Left ventricle myocardium superior (tissue), 1 donor: ENCODE results near the gene NFE2L2. TPM values are rescaled to one million over a fixed set of nuclear protein-coding genes. Genes with fewer than 3 reads are reported as not detected.
A peak's percentile ranks its signal among the peaks of the same experiment; 100 is the strongest.
"Not testable (repeated sequence)": the region's sequence is repeated elsewhere in the genome, so short reads cannot be mapped to it uniquely, and the experiment has no call there.

Source experiments
- ATAC-seq: fragments of 200-7000 bp; cut with Tn5 transposase; one replicate; pipeline ENCODE4 v1.9.1; 2020; ENCODE audit warnings: mild to moderate bottlenecking, moderate library complexity
- DNase-seq: peaks from one replicate; pipeline ENCODE4 v3.0.0-alpha.2; 2020
- intact Hi-C: fragments of 100-400 bp; cut with micrococcal nuclease; formaldehyde crosslinking; loops from one replicate; pipeline ENCODE4 v1.11.0; 2022
- long read RNA-seq: library from polyadenylated mRNA; unstranded; transcript quantifications from one replicate; pipeline ENCODE4 v2.0.0, GENCODE V29; 2021
- total RNA-seq: library from RNA; stranded (reverse); fragmentation: NEBNext Ultra II Directional; extraction: Animal tissue kit (Norgen Biotek cat#: 25700); gene quantifications from one replicate; pipeline ENCODE4 v1.2.1, GENCODE V29; 2021
- donor health status: DM: no; HTN: yes; CAD: no; lungs with severe emphysema.

NFE2L2 gene
- total RNA-seq, result 50.6 TPM
- long read RNA-seq, transcript NFE2L2-202 (5 exons, 2,651 nt), result minor isoform, 13 of 57 reads
- long read RNA-seq, transcript NFE2L2-201 (5 exons, 2,853 nt), result major isoform, 38 of 57 reads
- long read RNA-seq, partial matches to known transcripts, result 1 of 57 reads
- long read RNA-seq, other reads (novel, unspliced or antisense), result 1 of 57 reads

GRCh38 chr2:177264693-177265587, at the start of gene NFE2L2:
NFE2L2 (minus strand) TSS chr2:177264727; CDS start chr2:177264576, 151 bp downstream.
- peak; percentile 87 for ATAC-seq
- DNase-seq, result peak; percentile 96
- intact Hi-C loops, result no loop called here

- intact Hi-C loops, result no loop called here
- DNase-seq (no peak), ATAC-seq (peak; percentile 84)
Observed at GRCh38 chr2:177314194-177314593, 49.7 kb upstream of the NFE2L2 start.

- DNase-seq (no peak), ATAC-seq (no peak)
- intact Hi-C loops, result no loop called here
Observed at GRCh38 chr2:177313162-177313781, 48.7 kb upstream of the NFE2L2 start.

- ATAC-seq, result no peak
- DNase-seq, result no peak
- intact Hi-C loops, result no loop called here
Observed at GRCh38 chr2:177312562-177312961, 48.0 kb upstream of the NFE2L2 start.

- intact Hi-C loops, DNase-seq, ATAC-seq: not testable (repeated sequence)
Observed at GRCh38 chr2:177309672-177310309, 45.3 kb upstream of the NFE2L2 start.

GRCh38 chr2:177306550-177306949, 42.0 kb upstream of the NFE2L2 start:
- ATAC-seq (peak; percentile 75), DNase-seq (no peak)
- intact Hi-C loops, result no loop called here

- ATAC-seq, result no peak
- DNase-seq, result no peak
- intact Hi-C loops, result no loop called here
Observed at GRCh38 chr2:177303939-177304338, 39.4 kb upstream of the NFE2L2 start.

GRCh38 chr2:177302552-177302951, 38.0 kb upstream of the NFE2L2 start:
- ATAC-seq, result no peak
- no peak for DNase-seq
- intact Hi-C loops, result no loop called here

- intact Hi-C loops, result no loop called here
- DNase-seq, result no peak
- no peak for ATAC-seq
Observed at GRCh38 chr2:177298191-177298590, 33.7 kb upstream of the NFE2L2 start.

GRCh38 chr2:177296040-177296439, 31.5 kb upstream of the NFE2L2 start:
- ATAC-seq (peak; percentile 51), DNase-seq (no peak)
- intact Hi-C loops, result no loop called here

- no peak for DNase-seq
- intact Hi-C loops, result no loop called here
- peak; percentile 88 for ATAC-seq
Observed at GRCh38 chr2:177295484-177295883, 31.0 kb upstream of the NFE2L2 start.

- no peak for ATAC-seq
- DNase-seq, result no peak
- intact Hi-C loops, result no loop called here
Observed at GRCh38 chr2:177291701-177292100, 27.2 kb upstream of the NFE2L2 start.

- no peak for ATAC-seq
- no peak for DNase-seq
- intact Hi-C loops, result no loop called here
Observed at GRCh38 chr2:177289824-177290628, 25.5 kb upstream of the NFE2L2 start.

GRCh38 chr2:177287814-177288213, 23.3 kb upstream of the NFE2L2 start:
- intact Hi-C loops, result no loop called here
- no peak for ATAC-seq
- no peak for DNase-seq

- DNase-seq (no peak), ATAC-seq (no peak)
- intact Hi-C loops, result no loop called here
Observed at GRCh38 chr2:177285892-177286715, 21.6 kb upstream of the NFE2L2 start.

GRCh38 chr2:177284531-177284930, 20.0 kb upstream of the NFE2L2 start:
- intact Hi-C loops, result no loop called here
- ATAC-seq, result no peak
- DNase-seq, result no peak

- ATAC-seq, result no peak
- DNase-seq, result no peak
- intact Hi-C loops, result no loop called here
Observed at GRCh38 chr2:177283906-177284305, 19.4 kb upstream of the NFE2L2 start.
